DOHH2 (cell line): Measurements from ENCODE around the gene ITPRID2.

Experiments used
- H3F3A ChIP-seq: fragments of 200-600 bp; sonication (generic), shearing (Covaris generic); 2 replicates; pipeline ENCODE4 v1.6.0; 2016; ENCODE audit warnings: antibody characterized with exemption, mild to moderate bottlenecking; ENCODE audit not compliant: control insufficient read depth, insufficient read depth
- H3K27ac ChIP-seq: fragments of 200-600 bp; sonication (generic); 2 replicates; pipeline ENCODE4 v1.5.1; 2014; ENCODE audit warnings: low read depth, mild to moderate bottlenecking, low read length, moderate library complexity
- H3K27me3 ChIP-seq: fragments of 200-600 bp; sonication (generic); 2 replicates; pipeline ENCODE4 v1.6.1; 2014; ENCODE audit warnings: mild to moderate bottlenecking, low read length, mixed read lengths; ENCODE audit not compliant: control insufficient read depth
- H3K36me3 ChIP-seq: fragments of 200-600 bp; sonication (generic); 2 replicates; pipeline ENCODE4 v1.6.1; 2014; ENCODE audit warnings: mild to moderate bottlenecking, low read length, moderate library complexity, mixed read lengths; ENCODE audit not compliant: control insufficient read depth
- H3K4me1 ChIP-seq: fragments of 200-600 bp; sonication (generic); 2 replicates; pipeline ENCODE4 v1.6.1; 2014; ENCODE audit warnings: mild to moderate bottlenecking, low read length, mixed read lengths; ENCODE audit not compliant: control insufficient read depth
- H3K4me2 ChIP-seq: fragments of 200-600 bp; sonication (generic); 2 replicates; pipeline ENCODE4 v1.6.0; 2014; ENCODE audit warnings: mild to moderate bottlenecking, low read length, moderate library complexity
- H3K4me3 ChIP-seq: fragments of 200-600 bp; sonication (generic); 2 replicates; pipeline ENCODE4 v1.5.1; 2014; ENCODE audit warnings: mild to moderate bottlenecking, low read length, mixed read lengths
- H3K79me2 ChIP-seq: fragments of 200-600 bp; sonication (generic); 2 replicates; pipeline ENCODE4 v1.6.1; 2014; ENCODE audit warnings: mild to moderate bottlenecking, low read length, mixed read lengths; ENCODE audit not compliant: control insufficient read depth
- H3K9me2 ChIP-seq: fragments of 200-600 bp; sonication (generic); replicated peaks from 2 replicates; pipeline ENCODE4 v1.6.1; 2014; ENCODE audit warnings: mild to moderate bottlenecking, low read length, mixed read lengths; ENCODE audit not compliant: control insufficient read depth
- H3K9me3 ChIP-seq: fragments of 200-600 bp; sonication (generic); 2 replicates; pipeline ENCODE4 v1.6.1; 2014; ENCODE audit warnings: antibody characterized with exemption, low read length, mixed read lengths; ENCODE audit not compliant: control insufficient read depth, insufficient read depth
- H4K20me1 ChIP-seq: fragments of 200-600 bp; sonication (generic); 2 replicates; pipeline ENCODE4 v1.6.0; 2014; ENCODE audit warnings: low read depth, mild to moderate bottlenecking, antibody characterized with exemption, low read length, moderate library complexity; ENCODE audit not compliant: control insufficient read depth, insufficient read depth
- EZH2phosphoT487 ChIP-seq: fragments of 200-600 bp; sonication (generic); IDR thresholded peaks from 2 replicates; pipeline ENCODE4 v1.6.1; 2017; ENCODE audit warnings: borderline replicate concordance, mild to moderate bottlenecking, antibody characterized with exemption, low read length, moderate library complexity, mixed read lengths
- TF ChIP-seq, protein P1 (sequence below): fragments of 200-600 bp; sonication (generic); IDR thresholded peaks from one replicate; pipeline ENCODE4 v1.5.1; 2014; ENCODE audit warnings: antibody characterized with exemption, mild to moderate bottlenecking, low read depth, low read length; ENCODE audit not compliant: poor library complexity, severe bottlenecking

The ITPRID2 gene

DNA sequence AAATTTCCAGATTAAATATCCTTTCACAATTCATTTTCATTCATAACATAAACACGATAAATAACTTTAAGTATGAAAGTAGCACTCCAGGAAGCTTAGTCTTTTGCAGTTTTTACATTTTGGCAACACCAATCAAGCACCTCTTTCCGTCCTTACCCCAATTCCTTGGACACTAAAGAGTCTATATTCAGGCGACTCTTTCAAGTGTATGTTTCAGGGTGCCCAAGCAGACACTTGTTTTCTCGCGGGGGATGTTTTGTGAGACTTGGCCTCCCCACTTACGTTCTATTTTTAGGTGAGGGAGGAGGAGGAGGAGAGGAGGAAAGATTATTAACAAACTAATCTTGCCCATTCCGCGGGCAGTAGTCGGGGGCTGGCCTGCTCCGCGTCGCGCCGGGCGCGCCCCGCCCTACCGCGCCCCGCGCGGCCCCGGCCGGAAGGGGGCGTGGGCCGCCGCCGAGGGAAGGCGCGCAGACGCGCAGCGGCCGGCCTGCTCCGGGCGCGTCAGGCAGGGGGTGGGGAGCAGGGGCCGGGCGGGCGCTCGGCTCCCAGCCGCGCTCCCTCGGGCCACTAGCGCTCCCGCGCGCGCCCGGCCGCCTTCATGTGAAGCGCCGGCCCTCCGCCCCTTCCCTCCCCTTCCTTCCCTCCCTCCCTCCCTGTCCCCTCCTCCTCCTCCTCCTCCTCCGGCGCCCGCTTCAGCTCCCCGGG is at the start of gene ITPRID2:
Gene ITPRID2, plus strand, starts transcription at position 473 of the 708 bp plus-strand sequence. CDS start 337 bp downstream, outside the sequence.
- H3K27ac ChIP-seq = peak within 1 kb of the TSS; percentile 72
- H3K27me3 ChIP-seq = no peaks in the 10 kb centered on the region
- H3K4me1 ChIP-seq = peaks cover 29% of the 10 kb centered on the region
- H3K4me2 ChIP-seq = peak within 1 kb of the TSS; percentile 89
- H4K20me1 ChIP-seq = no peaks in the 10 kb centered on the region
- H3F3A ChIP-seq = no peaks in the 10 kb centered on the region
- TF ChIP-seq, protein P1, sequence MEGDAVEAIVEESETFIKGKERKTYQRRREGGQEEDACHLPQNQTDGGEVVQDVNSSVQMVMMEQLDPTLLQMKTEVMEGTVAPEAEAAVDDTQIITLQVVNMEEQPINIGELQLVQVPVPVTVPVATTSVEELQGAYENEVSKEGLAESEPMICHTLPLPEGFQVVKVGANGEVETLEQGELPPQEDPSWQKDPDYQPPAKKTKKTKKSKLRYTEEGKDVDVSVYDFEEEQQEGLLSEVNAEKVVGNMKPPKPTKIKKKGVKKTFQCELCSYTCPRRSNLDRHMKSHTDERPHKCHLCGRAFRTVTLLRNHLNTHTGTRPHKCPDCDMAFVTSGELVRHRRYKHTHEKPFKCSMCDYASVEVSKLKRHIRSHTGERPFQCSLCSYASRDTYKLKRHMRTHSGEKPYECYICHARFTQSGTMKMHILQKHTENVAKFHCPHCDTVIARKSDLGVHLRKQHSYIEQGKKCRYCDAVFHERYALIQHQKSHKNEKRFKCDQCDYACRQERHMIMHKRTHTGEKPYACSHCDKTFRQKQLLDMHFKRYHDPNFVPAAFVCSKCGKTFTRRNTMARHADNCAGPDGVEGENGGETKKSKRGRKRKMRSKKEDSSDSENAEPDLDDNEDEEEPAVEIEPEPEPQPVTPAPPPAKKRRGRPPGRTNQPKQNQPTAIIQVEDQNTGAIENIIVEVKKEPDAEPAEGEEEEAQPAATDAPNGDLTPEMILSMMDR = no peak
- no peak for TF ChIP-seq EZH2phosphoT487
- no peaks in the 10 kb centered on the region for H3K9me3 ChIP-seq
- H3K4me3 ChIP-seq = peak within 1 kb of the TSS; percentile 89
- no peaks in the 10 kb centered on the region for H3K9me2 ChIP-seq
- peaks cover 34% of the 10 kb centered on the region for H3K36me3 ChIP-seq
- H3K79me2 ChIP-seq = peaks cover 40% of the 10 kb centered on the region

DNA sequence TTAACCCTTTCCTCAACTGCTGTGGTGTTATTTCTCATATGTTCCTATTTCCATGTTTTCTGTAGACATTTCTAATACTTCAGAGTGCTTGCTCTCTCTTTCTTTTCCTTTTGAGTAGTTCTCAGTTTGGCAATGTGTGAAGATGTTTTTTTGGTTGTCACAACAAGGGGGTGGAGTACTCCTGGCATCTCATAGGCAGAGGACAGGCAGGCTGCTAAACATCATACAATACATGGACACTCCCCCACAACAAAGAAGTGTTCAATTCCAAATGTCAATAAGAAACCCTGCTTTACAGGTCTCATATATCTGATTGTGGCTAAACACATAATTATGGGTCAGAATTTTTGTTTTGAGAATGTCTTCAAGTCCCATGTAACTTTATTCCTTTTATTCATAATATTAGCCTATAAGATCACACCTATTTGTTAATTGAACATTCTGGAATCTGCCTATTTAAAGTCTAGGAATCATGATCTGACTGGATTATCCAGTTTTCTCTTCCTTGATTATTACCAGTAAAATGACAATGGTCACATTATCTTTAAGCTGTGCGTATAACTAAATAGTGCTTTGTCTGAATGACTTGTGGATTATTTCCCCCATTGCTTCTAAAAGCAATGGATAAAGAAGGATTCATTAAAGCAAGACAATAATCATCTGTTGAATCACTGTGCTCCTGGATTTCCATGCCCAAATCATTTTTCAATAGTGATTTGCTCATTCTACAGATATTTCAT is 46.8 kb upstream of the ITPRID2 start:
- H3F3A ChIP-seq = no peaks in the 10 kb centered on the region

DNA sequence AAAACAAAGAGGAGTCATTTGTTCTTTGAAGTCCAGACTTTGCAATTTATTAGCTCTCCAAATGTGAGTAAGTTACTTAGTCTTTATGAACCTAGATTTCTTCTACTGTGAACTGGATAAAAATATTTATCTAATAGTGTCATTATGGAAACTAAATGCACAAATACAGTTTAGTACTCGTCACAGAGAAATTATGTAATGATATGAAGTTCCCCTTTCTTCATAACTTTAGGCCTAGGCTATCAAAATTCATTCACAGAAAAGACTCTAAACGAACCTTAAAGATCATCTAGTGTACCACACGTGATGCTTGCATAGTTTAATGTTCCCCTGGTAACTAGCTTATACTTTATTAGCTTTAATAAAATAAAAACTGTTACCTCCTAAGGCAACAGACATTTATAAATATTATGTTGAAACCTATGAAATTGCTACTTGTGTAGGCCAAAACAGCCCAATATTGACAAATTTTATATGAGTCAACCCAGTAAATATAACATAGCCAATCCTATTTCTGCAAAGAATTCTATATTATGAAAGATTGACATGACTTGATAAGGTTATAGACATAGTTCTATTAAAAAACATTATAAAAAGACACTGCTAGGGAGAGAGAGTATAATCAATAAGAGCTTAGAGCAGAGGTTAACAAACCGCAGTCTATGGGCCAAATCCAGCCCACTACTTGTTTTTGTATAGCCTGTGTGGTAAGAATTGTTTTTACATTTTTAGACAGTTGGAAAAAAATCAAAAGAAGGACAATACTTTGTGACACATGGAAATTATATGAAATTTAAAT is 44.9 kb upstream of the ITPRID2 start:
- no peaks in the 10 kb centered on the region for H3K27me3 ChIP-seq
- H3K36me3 ChIP-seq = no peaks in the 10 kb centered on the region
- H3K9me2 ChIP-seq = no peaks in the 10 kb centered on the region
- H3K4me1 ChIP-seq = peaks cover 12% of the 10 kb centered on the region
- no peaks in the 10 kb centered on the region for H3K9me3 ChIP-seq
- no peaks in the 10 kb centered on the region for H4K20me1 ChIP-seq
- H3F3A ChIP-seq = no peaks in the 10 kb centered on the region
- no peak overlapping the region for H3K27ac ChIP-seq
- TF ChIP-seq, protein P1 = no peak
- TF ChIP-seq EZH2phosphoT487 = no peak
- H3K4me3 ChIP-seq = no peak overlapping the region
- no peak overlapping the region for H3K4me2 ChIP-seq
- H3K79me2 ChIP-seq = no peaks in the 10 kb centered on the region

More for the DNA sequence above, 46.8 kb upstream of the ITPRID2 start:
- Histone ChIP-seq H3K36me3 (no peaks in the 10 kb centered on the region), H3K9me3 (no peaks in the 10 kb centered on the region), H3K4me2 (no peak overlapping the region), H3K9me2 (no peaks in the 10 kb centered on the region), H3K27ac (no peak overlapping the region), H3K4me3 (no peak overlapping the region), H3K27me3 (no peaks in the 10 kb centered on the region), H3K79me2 (no peaks in the 10 kb centered on the region), H4K20me1 (no peaks in the 10 kb centered on the region), H3K4me1 (no peaks in the 10 kb centered on the region)
- no peak for TF ChIP-seq EZH2phosphoT487
- TF ChIP-seq, protein P1 = no peak
